HG03045 (cell line): ENCODE data around the gene TMEM202.
"Not testable (repeated sequence)": the region's sequence is repeated elsewhere in the genome, so short reads cannot be mapped to it uniquely, and the experiment has no call there.

ENCODE experiments used
- ATAC-seq: cut with Tn5 transposase; IDR thresholded peaks from one replicate; pipeline ENCODE4 v1.9.1; 2021; ENCODE audit warnings: mild to moderate bottlenecking, moderate library complexity; ENCODE audit not compliant: unreplicated experiment

The TMEM202 gene, protein sequence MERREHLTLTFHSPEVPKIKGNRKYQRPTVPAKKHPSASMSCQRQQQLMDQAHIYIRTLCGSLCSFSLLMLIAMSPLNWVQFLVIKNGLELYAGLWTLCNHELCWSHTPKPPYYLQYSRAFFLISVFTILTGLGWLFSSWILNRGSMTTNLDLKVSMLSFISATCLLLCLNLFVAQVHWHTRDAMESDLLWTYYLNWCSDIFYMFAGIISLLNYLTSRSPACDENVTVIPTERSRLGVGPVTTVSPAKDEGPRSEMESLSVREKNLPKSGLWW

DNA sequence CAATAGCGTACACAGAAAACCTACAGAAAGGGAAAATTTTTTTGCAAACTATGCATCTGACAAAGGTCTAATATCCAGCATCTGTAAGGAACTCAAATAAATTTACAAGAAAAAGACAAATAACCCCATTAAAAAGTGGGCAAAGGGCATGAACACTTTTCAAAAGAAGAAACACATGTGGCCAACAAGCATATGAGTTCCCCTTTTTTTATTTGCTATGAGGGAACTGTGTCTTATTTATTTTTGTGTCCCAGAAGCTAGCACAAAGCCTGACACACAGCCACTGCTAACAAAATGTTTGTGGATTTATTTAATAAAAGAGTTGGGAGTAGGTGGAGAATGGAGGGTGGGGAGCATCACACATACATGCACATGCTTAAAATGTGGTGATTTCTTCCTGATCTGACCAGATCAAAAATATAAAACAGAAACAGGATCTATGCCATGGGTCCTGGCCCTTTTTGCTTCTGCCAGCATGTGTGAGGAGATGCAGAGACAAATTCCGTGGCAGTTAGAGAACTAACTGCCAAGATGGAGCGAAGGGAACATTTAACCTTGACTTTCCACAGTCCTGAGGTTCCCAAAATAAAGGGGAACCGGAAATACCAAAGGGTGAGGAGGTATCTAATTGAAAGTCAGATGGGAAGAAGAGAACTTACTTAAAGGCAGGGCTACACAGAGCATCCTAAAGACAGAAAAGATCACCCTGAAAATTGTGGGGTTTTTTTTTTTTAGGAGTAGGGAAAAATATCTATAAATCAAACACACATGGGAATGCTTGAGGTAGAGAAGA lies at the start of gene TMEM202:
TSS of gene TMEM202 (plus strand) at position 510 of the 793 bp plus-strand sequence. CDS start at position 532, 22 bp downstream.
- ATAC-seq = no peak

DNA sequence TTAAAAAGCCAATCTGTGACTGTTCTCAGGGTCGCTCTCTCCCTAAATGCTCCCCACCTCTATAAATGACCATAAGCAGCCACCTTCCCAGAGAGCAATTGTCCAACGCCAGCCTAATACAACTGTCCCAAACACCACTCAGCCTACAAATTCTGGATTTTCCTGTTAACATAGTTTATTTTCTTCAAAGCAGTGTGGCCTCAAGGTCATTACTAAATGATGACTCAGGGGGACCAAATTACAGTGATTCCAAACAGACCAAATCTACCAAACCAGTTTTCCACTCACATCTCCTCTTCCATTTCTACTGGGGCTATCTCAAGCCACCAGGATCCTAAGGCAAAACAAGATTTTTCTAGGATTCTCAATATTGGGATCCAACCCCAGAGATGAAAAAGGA lies 44.8 kb upstream of the TMEM202 start:
- no peak for ATAC-seq

DNA sequence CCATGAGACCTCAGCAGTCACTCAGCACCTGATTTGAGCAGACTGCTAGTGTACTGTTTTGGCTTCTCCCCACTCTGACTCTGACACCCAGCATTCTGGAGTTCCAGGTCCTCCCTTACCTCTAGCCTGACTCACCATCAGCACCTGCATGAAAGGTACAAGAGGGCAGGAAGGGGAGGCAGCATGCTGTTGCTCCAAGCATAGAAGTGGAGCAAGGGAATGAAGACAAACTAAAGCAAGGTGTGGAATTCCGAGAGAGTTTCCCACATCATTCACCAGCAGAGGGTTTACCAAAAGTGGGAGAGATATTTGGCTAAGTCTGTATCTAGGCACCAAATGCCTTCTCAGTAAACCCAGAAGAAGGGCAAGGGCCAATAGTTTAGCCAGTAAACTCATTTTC lies 43.6 kb upstream of the TMEM202 start:
- no peak for ATAC-seq

DNA sequence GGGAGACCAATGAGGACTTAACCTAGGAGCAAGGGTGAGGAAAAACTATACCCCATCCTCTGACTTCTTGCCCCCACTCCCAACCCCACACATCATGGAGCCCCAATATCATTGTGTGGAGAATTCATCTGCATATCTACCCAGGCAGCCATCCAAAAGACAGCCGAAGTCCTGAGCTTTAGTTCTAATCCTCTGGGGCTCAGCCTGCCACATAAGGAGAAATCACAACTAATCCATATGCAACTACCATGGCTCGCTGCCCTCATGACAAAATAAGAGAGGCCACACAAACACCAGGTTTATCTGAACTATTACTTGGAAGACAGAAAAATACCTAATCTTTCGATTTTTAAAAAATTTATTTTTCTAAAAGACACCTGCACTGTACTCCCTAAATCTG lies 40.0 kb upstream of the TMEM202 start:
- no peak for ATAC-seq

DNA sequence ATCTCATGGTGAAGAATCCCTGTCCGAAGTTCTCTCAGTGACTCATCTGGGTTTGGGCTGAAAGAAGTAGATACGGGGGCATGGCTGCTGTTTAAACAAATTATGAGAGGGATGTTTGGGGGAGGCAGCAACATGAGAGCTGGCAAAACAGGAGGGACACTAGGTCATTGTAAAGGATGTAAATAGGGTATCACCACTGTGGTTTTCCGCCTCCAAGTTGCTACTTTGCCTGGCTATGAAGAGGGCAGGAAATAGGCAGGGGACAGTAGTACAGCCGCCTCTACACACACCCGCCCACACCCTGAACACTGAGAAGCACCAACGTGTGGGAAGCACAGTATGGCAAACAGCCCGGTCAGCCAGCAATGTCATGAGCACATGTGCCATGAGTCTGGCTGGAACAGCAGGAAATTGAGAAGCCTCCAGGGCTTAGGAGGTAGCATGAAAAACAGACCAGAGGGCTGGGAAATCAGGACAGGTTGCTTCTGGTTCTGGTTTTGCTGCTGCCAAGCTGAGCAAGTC lies 39.4 kb upstream of the TMEM202 start:
- no peak for ATAC-seq

DNA sequence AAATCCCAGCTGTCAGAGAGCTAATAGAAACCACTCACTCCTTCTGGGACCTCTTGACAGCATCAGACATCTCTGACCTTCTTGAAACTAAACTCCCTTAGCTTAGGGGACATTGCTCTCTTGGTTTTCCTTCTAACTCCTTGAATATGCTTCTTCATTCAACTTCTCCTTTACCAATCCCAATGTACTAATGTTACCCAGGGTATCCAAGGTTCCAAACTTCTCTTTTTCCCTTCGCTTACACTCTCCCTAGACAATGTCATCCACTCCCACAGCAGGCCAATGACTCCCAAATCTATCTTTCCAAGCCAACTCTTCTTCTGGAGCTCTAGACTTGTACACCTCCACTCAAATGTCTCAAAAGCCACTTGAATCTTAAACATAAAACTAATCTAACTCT lies 36.9 kb upstream of the TMEM202 start:
- ATAC-seq = no peak

DNA sequence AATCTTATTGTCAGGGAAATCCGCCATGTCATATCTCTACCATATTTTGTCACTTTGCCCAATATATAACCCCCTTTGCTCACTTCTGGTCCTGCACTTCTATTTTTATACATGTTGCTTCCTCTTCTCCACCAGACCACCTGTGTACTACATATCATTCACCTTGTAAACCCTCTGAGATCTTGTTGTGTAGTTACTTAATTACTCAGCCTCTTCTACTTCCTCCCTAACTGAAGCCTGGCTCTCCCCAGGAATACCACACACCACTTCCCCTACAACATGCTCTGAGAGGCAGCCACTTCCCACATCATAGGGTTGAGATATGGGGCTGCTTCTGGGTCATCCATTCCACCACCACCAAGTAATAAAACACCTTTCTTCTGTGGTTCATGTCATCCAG lies 32.3 kb upstream of the TMEM202 start:
- peak; percentile 71 for ATAC-seq

DNA sequence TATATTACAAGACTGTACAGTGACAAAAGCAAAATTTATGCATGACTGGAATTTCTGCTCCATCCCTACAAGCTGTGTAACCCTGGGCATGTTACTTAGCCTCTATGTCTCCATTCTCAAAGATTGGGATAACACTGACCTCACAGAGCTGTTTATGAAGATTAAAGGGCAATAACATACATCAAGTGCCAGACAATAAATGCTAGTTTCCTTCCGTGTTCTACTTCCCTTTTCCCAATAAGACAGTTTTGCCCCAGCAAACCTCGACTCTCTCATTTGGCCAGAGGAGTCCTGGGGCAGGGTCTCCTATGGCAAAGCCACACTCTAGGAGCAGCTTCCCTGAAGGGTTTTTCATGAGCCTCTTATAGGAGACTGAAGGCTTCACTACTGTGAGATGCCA lies 29.8 kb upstream of the TMEM202 start:
- no peak for ATAC-seq

DNA sequence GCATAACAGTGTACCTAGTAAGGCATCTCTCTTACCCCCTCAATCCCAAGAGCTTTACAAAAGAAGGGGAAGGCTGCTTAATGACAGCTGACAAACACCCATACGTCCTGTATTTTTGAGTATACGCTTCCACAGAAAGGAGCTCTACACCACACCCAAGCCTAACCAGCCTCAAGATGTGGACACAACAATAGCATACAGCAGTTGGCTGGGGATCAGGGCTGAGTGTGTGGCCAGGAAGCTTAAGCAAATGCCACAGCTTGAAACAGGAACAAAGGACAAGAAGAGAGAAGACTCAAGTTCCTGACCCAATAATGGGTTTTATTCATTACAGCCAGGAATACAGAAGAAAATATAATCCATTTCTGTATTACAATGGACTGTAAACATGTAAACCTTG lies 29.2 kb upstream of the TMEM202 start:
- no peak for ATAC-seq

DNA sequence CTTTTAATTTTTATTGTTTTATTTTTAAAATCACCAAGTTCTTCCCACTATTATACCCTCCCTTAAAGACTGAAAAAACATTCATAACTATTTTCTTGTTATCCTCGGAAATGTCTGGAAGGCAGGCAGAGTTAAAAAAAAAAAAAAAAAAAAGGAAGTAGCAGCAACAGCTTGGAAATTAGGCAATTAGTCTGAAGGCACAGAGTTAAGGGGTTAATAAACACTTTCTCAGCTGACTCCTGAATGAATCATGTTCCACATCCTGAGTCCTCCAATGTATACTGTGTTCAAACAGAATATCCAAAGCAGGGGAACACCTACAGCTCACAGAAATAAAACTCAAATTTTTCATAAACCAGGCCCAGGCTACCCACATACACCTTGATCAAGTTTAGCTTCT lies 28.1 kb upstream of the TMEM202 start:
- ATAC-seq = no peak

DNA sequence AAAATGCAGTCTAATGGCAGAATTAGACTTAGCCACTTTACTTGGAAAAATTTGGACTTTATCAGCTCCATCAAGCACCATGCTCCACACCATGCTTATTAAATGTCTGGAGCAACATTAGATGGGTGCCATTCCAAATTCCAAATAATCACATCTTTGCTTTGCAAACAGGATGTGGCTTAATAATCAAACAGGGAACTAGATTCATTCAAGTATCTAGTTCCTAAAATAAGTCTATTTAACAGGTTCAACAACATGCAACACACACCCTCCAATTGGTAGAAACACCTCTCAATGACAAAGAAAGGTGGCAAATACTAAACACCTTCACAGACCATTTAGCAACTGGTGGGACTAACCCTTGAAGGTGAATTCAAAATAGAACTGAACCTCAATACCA lies 25.7 kb upstream of the TMEM202 start:
- ATAC-seq = no peak

DNA sequence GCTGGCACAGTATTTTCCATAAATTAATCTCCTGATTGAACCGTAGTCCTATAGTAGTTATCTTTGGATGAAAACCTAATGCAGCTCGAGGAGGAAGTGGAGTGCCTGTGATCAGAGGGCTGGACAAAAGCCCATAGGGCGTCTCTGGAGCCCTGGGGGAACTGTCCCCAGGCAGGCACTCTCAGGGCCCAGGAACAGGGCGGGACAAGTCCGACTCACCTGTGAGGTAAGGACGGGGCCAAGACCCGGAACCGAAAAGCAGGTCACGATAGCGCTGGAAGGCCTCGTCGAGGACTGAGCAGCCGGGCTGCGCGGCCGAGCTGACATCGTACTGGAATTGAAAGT lies 22.6 kb upstream of the TMEM202 start:
- ATAC-seq = peak; percentile 39

DNA sequence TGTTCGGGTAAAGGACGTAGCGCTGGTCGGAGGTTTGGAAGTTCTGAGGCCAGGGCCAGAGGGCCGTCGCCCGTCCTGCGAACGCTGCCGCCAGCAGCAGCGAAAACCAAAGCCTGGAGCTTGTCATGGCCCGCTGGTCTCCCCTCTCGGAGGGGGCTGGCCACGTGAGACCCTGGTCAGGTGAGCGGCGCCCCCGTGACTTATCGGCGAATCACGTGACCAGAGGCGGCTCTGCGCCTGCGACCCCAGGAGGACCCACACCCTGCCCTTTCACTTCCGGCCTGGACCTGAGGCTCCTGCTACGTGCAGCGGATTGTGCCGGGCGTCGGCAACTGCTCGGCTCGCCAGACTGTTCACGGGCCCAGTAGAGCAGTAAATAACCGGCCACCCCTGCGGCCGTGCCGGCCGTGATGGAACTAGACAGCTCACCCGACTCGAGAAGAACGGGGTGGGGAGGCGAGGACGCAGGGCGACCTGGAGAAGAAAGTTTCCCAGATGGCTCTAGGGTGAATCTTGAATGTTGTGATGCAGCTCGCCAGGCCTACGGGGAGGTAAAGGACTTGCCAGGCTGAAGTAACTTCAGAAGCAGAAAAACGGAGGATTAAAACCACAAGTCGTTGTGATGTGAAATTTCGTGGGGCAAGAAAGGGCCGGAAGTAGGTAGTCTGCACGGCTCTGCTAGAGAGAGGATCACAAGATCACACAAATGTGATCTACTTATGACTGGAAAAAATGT lies 22.1 kb upstream of the TMEM202 start, which contains the start of gene HEXA:
TSS of gene HEXA (minus strand) at position 169 of the 736 bp plus-strand sequence. CDS start at position 127, 42 bp downstream.
- ATAC-seq = peak; percentile 91

DNA sequence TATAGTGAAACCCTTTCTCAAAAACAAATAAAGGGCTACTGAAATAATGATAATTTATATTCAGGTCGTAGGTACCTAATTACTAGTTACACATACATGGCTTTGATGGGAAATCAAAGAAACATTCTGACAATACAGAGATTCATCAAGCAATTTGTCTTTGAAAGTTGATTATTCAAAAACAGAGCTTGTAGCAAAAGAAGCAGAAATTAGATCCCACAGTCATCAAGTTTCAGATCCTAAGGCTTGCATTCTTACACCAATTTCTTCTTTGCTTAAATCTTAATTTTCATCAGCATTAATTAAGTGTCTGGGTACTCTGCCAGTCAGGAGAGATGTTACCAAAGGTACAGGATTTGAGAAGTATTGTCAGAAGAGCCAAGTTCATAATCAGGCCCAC lies 20.8 kb upstream of the TMEM202 start:
- ATAC-seq = no peak

DNA sequence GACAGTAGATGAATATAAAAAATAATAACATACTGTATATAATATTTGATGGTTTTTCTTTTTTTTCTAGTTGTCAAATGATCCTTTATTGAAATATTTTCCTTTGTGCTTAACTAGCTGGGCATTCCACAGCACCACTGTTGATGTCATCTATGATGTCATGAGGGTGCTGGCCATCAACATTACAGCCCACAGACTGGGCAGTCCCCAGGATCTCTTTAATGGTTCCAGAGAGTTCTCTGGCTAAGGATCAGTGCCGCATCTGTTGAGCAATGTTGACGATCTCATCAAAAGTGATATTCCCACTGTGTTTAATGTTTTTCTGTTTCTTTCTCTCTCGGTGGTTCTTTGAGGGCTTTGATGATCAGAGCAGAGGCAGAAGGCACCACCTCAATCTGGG lies 19.0 kb upstream of the TMEM202 start:
- not testable (repeated sequence) for ATAC-seq

DNA sequence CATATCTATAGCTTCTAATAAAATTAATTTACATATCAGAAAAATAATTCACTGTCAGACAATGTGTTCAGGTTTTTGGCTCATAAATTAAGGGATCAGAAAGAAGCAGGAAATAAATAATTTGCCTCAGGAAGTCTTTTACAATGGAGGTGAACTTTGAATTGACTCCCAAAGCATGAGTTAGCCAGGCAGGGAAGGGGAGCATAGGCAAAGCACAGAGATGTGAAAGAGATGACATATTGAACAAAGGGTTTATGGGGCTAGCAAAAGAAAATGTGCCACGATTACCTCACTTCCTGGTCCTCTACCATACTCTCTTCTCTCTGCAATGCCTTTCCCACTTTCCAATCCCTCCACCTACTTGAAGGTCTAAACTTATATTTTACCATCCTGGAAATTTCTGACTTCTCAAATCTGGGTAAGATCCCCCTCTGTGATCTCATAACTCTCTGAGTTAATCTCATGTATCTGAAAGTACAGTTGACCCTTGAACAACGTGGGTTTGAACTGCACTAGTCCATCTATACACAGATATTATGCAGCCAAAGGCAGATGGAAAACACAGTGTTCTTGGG lies 18.2 kb upstream of the TMEM202 start:
- no peak for ATAC-seq

DNA sequence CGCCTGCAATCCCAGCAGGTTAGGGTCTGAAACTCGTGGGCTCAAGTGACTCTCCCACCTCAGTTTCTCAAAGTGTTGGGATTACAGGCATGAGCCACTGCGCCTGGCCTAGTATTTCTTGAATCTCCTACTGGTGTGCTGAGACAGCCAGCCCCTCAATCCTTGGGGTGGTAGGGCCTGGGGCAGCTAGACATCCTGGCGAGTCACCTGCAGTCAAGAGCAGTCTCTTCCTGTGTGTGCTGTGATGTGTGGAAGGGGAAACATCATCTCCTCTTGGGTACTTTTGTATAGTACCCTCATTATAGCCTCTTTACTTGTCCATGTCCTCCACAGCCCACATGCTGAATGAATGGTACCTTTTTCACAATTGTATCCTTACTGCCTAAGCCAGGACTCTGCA lies 17.4 kb upstream of the TMEM202 start:
- ATAC-seq = no peak

DNA sequence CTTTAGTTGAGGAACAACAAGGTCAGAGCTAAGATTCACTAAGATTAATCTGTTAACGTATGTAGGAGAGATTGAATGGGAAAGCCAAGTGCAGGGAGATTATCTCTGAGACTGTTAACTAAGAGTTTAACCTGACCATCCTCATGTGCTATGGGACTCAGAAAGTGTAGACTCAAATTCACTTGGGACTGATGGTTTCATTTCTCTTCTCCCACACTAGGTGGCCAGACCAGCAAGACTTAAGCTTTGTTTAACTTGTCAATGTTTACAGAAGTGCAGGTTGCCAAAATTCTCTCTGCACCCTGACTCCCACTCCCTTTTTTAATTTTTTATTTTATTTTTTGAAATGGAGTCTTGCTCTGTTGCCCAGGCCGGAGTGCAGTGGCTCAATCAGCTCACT lies 16.0 kb upstream of the TMEM202 start:
- ATAC-seq = no peak

DNA sequence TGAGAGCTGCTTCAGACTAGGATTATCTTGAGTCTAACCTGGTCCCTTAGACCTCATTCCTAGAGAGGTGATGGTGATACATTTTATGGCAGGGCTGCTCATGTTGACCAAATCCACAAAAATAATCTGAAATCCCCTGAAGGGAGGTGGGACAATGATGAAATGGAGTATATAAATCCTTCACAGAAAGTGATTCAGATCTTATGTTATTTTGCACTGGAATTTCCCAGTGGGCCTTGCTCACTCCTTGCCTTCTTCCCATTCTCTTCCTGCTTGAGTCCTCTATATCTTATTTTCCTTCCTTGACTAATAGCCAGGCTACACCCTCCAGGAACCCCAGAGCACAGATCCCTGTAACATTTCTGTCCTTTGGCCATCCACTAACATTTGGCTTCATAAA lies 10.4 kb upstream of the TMEM202 start:
- ATAC-seq = no peak

DNA sequence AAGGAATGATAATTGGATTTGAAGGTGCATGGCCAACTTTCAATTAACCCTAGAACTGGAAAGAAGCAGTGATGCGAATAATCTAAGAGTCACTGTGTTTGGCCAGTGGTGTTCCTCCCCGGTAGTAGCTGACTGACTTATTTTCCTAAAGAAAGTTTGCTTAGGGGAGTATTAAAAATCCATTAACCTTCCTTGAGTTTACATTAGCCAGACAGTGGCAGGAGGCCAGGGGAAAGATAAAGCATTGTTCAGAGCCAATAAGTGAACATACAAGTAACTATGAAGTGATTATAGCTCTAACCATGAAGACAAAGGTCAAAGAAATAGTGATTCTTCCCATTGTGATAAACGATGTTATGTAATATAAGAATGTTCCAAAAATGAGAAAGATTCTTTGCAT lies 8.9 kb upstream of the TMEM202 start:
- ATAC-seq = no peak

DNA sequence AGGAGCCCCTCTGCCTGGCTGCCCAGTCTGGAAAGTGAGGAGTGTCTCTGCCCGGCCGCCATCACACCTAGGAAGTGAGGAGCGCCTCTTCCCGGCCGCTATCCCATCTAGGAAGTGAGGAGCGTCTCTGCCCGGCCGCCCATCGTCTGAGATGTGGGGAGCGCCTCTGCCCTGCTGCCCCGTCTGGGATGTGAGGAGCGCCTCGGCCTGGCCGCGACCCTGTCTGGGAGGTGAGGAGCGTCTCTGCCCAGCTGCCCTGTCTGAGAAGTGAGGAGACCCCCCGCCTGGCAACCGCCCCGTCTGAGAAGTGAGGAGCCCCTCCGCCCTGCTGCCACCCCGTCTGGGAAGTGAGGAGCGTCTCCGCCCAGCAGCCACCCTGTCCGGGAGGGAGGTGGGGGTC lies 1.8 kb upstream of the TMEM202 start:
- not testable (repeated sequence) for ATAC-seq
